NOMO-1 treated with dmso at 0.1 percent for 144 hours (cell line): ENCODE results near the gene ZNF555.
A peak's percentile ranks its signal among the peaks of the same experiment; 100 is the strongest.
"Not testable (repeated sequence)": the region's sequence is repeated elsewhere in the genome, so short reads cannot be mapped to it uniquely, and the experiment has no call there.

Experiments
- DNase-seq: peaks from one replicate; lab custom pipeline; 2025; ENCODE audit not compliant: unreplicated experiment; lab: John Stamatoyannopoulos, UW

The ZNF555 gene

DNA sequence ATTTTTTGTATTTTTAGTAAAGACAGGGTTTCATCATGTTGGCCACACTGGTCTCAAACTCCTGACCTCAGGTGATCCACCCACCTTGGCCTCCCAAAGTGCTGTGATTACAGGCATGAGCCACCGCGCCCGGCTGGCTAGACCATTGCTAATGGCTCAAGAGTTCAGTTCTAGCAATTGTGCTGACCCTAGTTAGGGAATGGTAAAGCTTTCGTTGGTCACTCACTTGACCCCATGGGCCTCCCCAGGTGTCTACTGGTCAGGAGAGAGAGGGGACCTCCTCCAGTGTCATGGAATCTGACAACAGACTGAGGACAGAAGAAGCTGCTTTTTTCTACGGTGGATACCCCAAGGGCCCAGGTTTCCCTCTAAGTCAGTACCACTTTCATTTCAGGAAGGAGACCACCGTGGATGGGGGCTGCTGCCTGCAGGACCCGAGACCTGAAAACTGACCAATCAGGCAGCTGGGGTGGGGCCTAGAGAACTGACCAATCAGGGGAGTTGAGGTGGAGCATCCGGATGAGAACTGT lies 25.3 kb downstream of the ZNF555 start:
- DNase-seq: no peak

DNA sequence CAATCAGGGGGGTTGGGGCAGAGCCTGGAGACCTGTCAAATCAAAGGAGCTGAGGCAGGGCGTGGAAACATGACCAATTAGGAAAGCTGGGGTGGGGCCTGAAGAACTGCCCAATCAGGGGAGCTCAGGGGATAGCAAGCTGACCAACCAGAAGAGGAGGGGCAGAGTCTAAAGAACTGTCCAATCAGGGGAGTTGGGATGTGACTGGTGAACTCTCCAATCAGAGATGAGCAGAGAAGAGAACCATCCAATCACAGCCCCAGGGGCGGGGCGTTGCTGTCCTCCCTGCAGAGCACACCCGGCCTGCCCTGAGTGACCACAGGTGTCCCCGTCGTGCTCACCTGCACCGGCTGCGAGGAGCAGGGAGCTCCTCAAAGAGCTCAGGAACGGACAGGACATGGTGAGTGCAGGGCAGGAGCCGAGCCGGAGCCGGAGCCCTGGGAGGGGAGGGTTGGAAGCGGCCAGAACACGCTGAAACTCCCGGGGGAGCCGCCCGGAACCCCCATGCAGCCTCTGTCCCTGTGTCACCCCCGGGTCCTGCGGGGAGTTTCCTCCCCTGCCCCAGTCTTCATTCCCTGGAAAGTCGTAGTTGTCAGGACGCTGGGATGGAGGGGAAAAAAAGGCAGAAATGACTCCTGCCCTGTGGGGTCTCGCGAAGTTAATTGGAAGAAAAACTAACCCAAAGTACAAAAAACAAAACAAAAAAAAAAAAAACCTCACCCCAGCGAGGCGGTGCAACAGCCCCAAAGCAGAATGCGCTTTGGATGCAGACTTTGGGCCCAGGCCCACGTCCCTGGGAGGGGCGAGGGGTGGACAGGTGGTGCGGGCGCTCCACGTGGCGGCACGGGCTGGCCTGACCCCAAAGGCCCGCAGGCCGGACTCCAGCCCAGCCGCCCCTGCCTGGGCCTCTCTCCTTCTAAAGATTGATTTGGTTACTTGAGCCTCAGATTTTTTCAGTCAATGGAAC lies 26.0 kb downstream of the ZNF555 start, which contains the start of gene ZNF556:
ZNF556 (plus strand) TSS at position 311 of the 967 bp plus-strand sequence; CDS start at position 398, 87 bp downstream.
- DNase-seq: no peak

DNA sequence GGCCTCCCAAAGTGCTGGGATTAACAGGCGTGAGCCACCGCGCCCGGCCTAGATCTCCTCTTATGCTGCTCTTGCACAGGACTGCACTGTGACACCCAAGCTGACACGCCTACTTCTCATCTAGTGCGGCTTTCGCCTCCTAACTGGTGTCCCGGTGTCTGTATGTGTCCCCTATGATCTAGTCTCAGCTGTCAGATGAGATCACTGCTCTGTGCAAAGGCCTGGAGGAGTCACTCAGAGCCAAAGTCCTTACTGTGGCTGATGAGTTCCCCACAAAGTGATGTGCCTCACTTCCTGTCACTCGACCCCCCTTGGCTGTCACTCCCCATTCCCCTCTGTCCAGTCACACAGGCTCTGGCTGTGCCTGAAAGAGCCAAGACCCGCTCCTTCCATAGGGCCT lies 28.3 kb downstream of the ZNF555 start:
- no peak for DNase-seq

DNA sequence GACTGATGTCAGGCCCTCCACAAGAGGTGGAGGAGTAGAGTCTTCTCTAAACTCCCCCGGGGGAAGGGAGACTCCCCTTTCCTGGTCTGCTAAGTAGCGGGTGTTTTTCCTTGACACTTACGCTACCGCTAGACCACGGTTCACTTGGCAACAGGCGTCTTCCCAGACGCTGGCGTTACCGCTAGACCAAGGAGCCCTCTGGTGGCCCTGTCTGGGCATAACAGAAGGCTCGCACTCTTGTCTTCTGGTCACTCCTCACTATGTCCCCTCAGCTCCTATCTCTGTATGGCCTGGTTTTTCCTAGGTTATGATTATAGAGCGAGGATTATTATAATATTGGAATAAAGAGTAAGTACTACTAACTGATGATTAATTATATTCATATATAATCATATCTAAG lies 30.9 kb downstream of the ZNF555 start:
- not testable (repeated sequence) for DNase-seq

DNA sequence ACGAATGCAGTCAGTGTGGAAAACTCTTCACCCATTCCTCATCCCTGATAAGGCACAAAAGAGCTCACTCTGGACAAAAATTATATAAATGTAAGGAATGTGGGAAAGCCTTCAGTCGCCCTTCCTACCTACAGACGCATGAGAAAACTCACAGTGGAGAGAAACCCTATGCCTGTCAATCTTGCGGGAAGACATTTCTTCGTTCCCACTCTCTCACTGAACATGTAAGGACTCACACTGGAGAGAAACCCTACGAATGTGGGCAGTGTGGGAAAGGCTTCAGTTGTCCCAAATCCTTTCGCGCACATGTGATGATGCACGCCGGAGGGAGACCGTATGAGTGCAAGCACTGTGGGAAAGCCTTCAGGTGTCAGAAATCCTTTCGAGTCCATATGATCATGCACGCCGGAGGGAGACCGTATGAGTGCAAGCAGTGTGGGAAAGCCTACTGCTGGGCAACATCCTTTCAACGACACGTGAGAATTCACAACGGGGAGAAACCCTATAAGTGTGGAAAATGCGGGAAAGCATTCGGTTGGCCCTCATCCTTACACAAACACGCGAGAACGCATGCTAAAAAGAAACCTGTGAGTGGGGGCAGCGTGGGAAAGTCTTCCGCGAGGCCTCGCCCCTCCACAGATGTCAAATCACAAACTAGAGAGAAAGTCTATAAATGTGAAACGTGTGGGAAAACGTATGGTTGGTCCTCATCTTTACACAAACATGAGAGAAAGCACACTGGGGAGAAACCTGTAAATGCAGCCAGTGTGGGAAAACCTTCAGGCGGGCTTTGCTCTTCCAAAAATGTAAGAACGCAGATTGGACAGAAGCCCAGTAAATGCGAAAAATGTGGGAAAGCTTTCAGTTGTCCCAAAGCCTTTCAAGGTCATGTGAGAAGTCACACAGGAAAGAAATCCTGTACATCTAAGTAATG lies 36.4 kb downstream of the ZNF555 start:
- DNase-seq: no peak

DNA sequence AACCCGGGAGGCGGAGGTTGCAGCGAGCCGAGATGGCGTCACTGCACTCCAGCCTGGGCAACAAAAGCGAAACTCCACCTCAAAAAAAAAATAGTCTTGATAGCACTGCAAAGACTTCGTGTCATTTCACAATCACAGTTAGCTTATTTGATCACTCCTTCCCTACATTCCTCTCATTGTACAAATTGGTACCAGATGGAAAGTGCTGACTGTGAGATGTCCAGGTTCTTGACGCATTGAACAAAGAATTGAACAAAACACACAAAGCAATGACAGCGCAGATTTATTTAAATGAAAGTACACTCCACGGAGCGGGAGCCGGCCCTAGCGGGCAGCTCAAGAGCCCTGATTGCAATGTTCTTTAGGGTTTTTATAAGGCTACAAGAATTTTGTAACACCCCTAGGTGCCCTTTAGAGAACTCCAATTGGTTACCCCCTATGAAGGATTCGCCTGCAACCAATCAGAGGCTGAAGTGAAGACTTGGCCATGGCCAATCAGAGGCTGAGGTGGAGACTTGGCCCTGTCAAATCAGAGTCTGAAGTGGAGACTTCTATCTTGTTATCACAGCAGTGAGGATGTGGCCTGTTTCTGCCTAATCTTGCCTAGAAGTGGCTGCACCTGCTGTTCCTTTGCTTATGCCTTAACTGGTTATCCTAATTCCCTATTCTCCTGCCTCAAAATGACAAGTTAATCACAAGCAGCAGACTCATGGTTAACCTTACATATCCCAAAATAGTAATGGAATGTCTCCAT lies 42.6 kb downstream of the ZNF555 start:
- DNase-seq: no peak

DNA sequence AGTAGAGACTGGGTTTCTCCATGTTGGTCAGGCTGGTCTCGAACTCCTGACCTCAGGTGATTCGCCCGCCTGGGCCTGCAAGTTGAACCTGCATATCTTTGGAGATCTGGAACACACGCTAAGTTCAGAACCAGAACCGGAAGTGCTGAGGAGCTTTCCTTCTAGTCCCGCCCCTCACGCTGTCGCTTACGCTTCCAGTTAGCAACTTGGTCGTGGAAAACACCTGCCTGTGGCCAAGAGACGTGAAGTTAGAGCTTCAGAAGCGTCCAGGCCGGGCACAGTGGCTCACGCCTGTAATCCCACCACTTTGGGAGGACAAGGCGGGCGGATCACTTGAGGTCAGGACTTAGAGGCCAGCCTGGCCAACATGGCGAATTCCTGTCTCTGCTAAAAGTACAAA lies 44.5 kb downstream of the ZNF555 start:
- DNase-seq: no peak

DNA sequence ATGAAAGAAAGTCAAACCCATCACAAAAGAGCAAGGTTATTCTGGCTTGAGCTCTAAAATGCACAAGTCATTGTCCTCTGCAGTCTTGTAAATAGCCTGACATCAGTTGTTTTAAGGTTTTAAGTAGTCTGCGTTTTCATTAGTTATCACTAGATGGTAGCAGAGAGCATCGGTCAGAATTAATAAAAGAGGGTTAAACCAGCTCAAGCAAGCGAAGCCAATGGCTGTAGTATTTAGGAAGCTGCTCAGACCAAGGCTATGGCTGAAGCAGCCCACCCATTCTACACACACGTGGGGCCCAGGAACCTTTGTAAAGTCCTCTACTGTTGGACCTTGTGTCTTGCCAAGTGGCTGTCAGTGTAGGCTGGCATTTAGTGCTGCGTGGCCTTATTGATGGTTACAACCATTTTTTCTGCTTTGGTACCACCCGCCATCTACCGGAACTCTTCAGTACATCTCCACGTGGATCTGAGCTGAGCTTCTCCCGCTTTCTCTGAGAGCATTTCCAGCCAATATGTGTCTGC lies 46.2 kb downstream of the ZNF555 start:
- no peak for DNase-seq

DNA sequence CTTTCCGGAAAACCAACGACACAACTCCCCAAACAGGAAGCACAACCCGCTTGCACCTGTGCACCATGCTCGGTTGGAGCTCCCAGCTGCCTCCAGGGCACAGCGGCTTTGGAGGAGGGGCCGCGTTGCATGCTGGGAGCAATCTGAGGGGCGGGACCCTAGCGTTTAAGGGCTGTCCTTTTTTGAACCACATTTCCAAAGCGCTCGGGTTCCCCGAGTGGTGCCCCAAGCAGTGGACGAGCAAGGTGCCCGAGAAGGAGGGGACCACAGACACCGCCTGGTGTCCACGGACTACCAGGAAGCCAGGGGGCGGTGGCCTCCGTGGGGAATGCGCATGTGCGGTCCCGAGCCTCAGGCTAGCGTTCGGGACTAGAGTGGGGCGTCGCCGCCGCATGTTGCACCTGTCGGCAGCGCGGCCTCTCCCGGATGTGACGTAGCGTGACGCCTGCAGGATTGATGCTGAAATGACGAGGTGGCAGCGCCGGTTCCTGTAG lies 47.5 kb downstream of the ZNF555 start:
- no peak for DNase-seq

DNA sequence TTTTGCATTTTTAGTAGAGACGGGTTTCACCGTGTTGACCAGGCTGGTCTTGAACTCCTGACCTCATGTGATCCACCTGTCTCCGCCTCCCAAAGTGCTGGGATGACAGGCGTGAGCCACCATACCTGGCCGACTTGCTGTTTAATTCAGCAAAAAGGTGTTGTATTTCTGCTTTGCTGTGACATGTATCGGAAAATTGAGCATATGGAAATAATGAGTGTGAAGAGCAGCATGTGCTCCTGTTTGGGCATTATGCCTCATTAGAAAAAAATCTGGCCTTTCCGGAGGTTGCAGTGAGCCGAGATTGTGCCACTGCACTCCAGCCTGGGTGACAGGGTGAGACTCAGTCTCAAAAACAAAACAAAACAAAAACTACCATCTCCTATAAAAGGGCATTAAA lies 49.3 kb downstream of the ZNF555 start:
- not testable (repeated sequence) for DNase-seq

DNA sequence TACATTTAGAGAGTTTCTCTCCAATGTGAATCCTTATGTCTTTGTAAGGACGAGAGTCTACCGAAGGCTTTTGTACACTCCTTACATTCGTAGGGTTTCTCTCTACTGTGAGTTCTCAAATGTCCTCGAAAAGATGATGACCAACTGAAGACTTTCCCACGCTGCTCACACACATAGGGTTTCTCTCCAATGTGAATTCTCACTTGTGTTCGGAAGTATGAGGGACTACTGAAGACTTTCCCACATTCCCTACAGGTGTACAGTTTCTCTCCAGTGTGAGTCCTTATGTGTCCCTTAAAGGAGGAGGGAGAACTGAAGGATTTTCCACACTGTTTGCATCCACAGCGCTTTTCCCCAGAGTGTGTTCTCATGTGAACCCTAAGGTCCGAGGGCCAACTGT lies 55.4 kb downstream of the ZNF555 start:
- no peak for DNase-seq

DNA sequence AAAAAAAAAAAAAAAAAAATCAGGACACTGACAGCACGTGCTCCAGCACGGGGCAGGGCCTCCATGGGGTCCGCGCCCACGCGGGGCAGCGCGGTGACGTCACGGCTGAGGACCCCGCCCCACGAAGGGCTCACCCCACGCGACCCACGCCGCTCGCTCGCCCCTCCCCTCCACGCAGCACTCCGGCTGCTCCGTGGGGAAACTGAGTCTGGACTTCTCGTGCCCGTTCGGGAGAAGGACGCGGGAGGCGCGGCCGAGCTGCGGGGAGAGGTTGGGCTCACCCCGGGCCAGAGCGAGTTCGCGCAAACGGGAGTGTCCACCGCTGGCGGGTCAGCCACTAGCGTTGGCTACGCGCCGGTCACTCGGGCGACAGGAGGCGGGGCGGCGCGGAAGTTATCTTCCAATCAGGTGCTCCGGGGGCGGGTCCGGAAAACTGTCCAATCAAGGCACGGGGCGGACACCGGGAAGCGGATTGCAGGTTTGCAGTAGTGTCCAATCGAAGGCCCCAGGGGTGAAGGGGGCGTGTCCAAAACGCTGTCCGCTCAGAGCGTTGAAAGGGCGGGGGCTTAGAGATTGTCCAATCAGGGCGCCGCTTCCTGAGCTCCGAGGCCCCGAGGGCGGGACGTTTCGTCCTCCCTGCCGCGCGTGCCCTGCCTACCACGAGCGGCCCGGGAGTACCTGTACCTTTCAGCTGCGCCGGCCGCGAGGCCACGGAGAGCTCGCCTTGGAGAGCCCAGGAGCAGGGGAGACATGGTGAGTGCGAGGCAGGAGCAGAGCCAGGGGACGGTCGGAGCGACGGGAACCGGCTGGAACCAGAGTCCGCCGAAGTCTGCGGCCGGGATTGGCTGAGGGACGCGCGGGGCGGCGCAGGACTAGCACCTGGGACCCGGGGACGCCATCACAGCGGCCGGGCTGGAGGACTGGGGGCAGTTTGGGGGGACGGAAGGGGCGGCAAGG lies 59.3 kb downstream of the ZNF555 start, which contains the start of gene ZNF57:
ZNF57 (plus strand) TSS at position 633 of the 957 bp plus-strand sequence; CDS start at position 751, 118 bp downstream.
- peak; percentile 94 for DNase-seq

DNA sequence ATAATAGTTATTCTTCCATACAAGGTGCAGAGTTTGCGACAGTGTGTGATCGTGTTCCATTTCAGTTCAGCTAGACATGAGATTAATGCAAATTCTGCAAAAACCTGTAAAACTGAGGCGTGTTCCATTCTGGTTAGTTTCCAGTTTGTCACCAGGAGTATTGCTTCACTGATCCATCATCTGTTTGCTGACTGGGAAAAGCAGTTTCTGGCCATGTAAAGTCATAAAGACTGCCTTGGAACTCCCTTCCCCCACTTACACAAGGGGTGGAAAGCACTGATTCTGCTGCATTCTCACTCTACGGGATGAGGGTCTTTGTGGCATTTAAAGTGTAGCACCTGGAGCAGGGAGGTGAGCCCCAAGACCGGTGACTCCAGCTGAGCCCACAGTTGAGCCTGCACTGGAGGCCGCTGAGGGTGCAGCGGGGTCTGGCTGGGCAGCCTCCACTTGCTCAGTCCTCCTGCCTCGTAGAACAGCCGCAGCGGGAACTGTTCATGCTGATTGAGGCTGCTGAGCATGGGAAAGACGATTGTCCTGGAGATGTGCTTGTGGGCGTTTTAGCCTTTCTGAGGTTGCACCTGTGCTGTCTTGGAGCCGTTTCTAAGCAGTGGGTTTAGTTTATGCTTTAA lies 61.4 kb downstream of the ZNF555 start:
- no peak for DNase-seq

DNA sequence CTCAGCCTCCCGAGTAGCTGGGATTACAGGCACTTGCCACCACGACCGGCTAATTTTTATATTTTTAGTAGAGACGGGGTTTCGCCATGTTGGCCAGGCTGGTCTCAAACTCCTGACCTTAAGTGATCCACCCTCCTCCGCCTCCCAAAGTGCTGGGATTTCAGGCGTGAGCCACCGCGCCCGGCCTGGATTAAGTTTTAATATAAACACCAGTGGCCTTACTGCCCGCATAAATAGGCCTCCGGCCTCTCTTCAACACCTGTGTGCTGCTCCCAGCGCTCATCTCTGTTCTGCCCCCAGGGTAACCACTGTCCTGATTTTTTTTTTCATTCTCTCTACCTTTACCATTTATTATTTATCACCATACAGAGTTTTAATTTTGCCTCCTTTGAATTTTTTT lies 62.1 kb downstream of the ZNF555 start:
- DNase-seq: not testable (repeated sequence)

DNA sequence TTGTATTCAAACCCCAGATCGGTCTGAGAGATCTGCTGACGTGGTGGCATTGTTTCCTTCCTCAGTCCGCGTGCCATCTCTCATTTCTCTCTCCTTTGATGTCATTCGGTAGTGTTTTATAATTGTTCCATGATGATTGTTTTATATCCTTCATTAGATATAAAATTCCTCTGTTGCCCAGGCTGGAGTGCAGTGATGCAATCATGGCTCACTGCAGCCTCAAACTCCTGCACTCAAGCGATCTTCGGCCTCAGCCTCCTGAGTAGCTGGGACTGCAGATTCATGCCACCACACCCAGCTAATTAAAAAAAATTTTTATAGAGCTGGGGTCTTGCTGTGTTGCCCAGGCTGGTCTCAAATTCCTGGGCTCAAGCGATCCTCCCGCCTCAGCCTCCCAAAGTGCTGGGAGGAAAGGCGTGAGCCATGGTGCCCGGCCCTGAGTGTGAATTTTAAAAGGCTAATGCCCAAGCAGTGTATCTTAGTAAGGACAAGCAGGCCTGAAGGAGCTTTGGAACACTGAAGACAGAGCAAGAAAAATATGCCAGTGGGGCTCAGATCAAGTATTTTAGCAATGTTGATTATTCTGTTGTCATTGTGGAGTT lies 64.7 kb downstream of the ZNF555 start:
- no peak for DNase-seq

DNA sequence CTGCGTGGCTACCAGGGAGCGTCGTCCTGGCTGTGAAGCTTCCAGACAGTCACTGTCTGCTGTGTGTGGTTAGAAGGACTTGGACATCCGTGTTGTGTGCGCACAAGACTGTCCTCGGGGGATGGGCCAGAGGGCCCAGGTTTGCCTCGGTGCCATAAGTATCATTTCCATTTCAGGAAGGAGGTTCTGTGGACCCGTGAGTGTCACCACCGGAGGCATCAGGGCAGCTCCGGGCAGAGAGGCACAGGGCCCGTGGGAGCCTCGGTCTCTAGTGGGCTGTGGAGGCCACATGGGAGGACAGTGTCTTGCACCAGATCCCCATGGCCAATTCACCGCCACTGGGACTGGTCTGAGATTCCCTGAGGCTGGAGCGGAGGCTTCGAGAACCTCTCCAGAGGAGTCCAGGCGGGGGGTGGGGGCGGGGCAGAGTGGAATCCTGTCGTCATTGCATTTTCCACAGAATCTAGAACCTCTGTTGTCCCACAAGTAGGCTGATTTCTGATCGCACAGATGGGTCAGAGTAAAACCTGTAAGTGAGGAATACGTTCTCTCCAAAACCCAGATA lies 65.4 kb downstream of the ZNF555 start:
- no peak for DNase-seq
